Muscle of leg (tissue), 11 donors: ENCODE results near the gene DDAH2. TPM values are rescaled to one million over a fixed set of nuclear protein-coding genes. Genes with fewer than 3 reads are reported as not detected.

Experiments used
- DNase-seq: peaks from one replicate; pipeline ENCODE4 v3.0.0; 2013
- H3K27ac ChIP-seq: one replicate; pipeline ENCODE4 v1.5.1; 2013; ENCODE audit warnings: mild to moderate bottlenecking, low read length, control low read depth
- H3K27me3 ChIP-seq: one replicate; pipeline ENCODE4 v1.6.1; 2013; ENCODE audit warnings: low read length; ENCODE audit not compliant: control insufficient read depth, insufficient read depth
- H3K36me3 ChIP-seq: one replicate; pipeline ENCODE4 v1.6.1; 2013; ENCODE audit warnings: low read length; ENCODE audit not compliant: control insufficient read depth, insufficient read depth
- H3K4me1 ChIP-seq: one replicate; pipeline ENCODE4 v1.6.1; 2013; ENCODE audit warnings: low read length; ENCODE audit not compliant: control insufficient read depth, insufficient read depth
- H3K4me3 ChIP-seq: one replicate; pipeline ENCODE4 v1.5.1; 2013; ENCODE audit warnings: low read length, control low read depth
- H3K9me3 ChIP-seq: replicated peaks from 2 replicates; pipeline ENCODE4 v1.6.1; 2013; ENCODE audit warnings: low read depth, low read length; ENCODE audit not compliant: control insufficient read depth
- WGBS: methylation state at CpG from one replicate; pipeline ENCODE4 v1.1.5; 2013; ENCODE audit warnings: missing lambda C conversion rate; ENCODE audit not compliant: insufficient coverage; 5-methylcytosine and 5-hydroxymethylcytosine counted together
- polyA plus RNA-seq, 8 donors: library from polyadenylated mRNA; unstranded; fragments of 120-200 nt; gene quantifications; one replicate each; pipeline versions ENCODE4 v1.2.1 to v1.2.3, GENCODE V29; 2013; ENCODE audit warnings: inconsistent platforms in 1 of 8, low replicate concordance in 1 of 8; ENCODE audit not compliant: insufficient read length in 8 of 8, insufficient read depth in 1 of 8
- total RNA-seq: library from RNA; stranded (reverse); fragments of 120-200 nt; gene quantifications from one replicate; pipeline ENCODE4 v1.2.4, GENCODE V29; 2013

The DDAH2 gene
- total and polyA plus RNA-seq, 9 donors: 101 to 147 (median 133) TPM

GRCh38 chr6:31741815-31742214 is 12.7 kb upstream of the DDAH2 start:
- WGBS: 86% methylated on average over 1 of the region's 2 CpGs
- DNase-seq: no peak
- H3K9me3 ChIP-seq: no peaks in the 10 kb centered on the region

DNA sequence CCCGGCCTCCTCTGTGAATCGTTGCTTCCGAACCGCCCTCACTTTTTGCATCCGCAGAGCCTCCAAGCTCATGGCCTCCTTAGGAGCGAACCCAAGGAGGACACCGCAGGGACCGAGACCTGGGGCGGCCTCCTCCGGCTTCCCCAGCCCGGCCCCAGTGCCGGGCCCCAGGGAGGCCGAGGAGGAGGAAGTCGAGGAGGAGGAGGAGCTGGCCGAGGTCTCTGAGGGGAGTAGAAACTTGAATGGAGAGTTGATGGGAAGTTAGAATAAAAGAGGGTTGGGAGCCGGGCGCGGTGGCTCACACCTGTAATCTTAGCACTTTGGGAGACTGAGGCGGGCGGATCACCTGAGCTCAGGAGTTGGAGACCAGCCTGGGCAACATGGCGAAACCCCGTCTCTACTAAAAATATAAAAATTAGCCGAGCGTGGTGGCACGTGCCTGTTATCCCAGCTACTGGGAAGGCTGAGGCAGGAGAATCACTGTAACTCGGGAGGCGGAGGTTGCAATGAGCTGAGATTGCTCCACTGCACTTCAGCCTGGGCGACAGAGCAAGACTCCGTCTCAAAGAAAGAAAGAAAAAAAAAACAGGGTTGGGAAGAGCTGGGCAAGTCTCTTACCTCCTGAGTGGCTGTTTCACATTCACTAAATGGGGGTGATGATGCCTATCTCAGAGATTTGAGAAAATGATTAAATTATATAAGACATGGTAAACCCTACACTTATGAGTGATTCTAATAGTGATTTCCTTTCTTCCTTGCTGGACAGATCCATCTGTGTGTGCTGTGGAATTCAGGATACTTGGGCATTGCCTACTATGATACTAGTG is 11.5 kb upstream of the DDAH2 start:
- Histone ChIP-seq H3K4me1 (peaks cover 36% of the 10 kb centered on the region), H3K4me3 (peak overlapping the region; percentile 96), H3K36me3 (peaks cover 26% of the 10 kb centered on the region), H3K27me3 (no peaks in the 10 kb centered on the region), H3K27ac (peak overlapping the region; percentile 84), H3K9me3 (no peaks in the 10 kb centered on the region)
- WGBS: 32% methylated on average over 8 of the region's 29 CpGs
- DNase-seq: peak; percentile 44

More at GRCh38 chr6:31741815-31742214, 12.7 kb upstream of the DDAH2 start:
- no peak overlapping the region for H3K27ac ChIP-seq
- peaks cover 26% of the 10 kb centered on the region for H3K36me3 ChIP-seq
- H3K27me3 ChIP-seq: no peaks in the 10 kb centered on the region
- peaks cover 32% of the 10 kb centered on the region for H3K4me1 ChIP-seq
- H3K4me3 ChIP-seq: no peak overlapping the region

GRCh38 chr6:31739639-31740396 is 10.7 kb upstream of the DDAH2 start, which contains the start of gene MSH5:
MSH5 (plus strand) TSS chr6:31740005; CDS start chr6:31740467, 462 bp downstream.
- Histone ChIP-seq H3K36me3 (peaks cover 26% of the 10 kb centered on the region), H3K27me3 (no peaks in the 10 kb centered on the region), H3K9me3 (no peaks in the 10 kb centered on the region), H3K4me1 (peaks cover 40% of the 10 kb centered on the region), H3K27ac (peak within 1 kb of the TSS; percentile 97), H3K4me3 (peak within 1 kb of the TSS; percentile 96)
- WGBS: under 1% methylated on average over 56 of the region's 58 CpGs
- peak; percentile 100 for DNase-seq

DNA sequence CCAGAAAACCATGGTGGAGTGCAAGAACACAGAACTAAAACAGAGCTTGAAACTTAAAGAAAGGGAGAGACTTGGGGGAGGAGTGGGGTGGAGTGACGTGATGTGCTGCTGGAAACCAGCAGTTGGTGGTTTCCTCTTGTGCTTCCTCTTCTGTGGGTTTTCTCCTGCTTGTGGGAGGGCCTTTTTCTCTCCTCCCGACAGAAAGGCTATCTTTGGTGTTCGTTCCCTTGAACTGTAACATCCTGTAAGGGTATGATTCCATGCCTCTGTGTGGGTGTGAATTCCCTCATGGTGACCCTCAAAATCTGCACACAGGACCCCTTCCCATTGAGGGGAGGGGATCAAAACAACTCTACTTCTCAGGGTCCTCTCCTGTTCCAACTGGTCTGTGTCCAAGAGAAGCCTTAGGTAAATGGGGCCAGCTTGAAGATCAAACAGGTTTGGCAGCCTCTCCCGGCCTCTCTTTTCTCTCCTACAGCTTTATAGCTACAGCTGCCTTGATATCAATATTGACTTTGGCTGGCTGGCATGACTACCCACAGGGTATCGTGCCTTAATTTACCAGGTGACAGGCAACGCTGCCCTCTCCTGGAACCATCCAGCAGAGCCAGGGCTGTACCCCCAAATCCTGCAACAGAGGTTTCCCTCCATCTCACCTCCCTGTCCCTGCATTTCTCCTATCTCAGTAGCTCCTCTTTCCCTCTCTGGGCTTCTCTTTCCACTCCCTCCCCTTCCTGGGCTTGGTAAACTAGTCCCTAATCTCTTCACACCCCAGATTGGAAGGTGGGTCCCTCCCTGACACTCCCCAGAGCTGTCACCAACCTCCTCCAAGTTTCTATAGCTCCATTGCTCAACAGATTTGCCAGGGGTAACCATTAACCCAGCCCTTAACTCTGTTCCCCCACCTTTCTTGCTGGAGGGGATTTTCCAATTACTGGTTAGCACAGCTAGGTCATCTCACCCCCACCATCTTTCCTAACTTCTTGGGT is 9.2 kb upstream of the DDAH2 start:
- WGBS: 34% methylated on average over 4 of the region's 6 CpGs
- no peak overlapping the region for H3K4me3 ChIP-seq

DNA sequence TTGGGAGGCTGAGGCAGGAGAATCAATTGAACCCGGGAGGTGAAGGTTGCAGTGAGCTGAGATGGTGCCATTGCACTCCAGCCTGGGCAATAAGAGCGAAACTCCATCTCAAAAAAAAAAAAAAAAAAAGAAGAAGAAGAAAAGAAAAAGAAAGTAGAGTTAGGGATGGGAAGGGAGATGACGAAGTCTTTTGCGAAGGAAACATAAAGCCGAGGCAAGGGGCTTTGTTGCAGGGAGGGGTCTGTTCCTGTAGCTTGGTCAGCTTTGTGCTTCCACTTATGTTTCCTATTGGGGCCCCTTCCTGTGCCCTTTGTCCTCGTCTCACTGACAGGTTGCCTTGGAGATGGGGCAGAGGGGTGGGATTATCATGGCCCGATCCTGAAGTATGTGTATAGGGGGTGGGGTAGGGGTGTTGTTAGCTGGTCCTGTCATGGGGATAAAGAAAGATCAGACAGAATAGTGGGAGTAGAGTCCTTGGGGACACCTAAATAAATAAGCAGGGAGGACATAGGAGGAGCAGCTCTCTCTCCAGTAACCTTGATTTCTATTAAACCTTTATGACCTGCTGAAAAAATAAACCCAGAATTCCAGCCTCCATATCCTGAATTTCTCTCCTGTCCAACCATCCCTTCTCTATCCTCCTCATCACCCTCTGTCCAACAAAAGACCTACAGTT is 8.4 kb upstream of the DDAH2 start:
- Histone ChIP-seq H3K36me3 (peaks cover 35% of the 10 kb centered on the region), H3K27ac (peak overlapping the region; percentile 97), H3K4me1 (peaks cover 49% of the 10 kb centered on the region), H3K27me3 (no peaks in the 10 kb centered on the region), H3K4me3 (no peak overlapping the region), H3K9me3 (no peaks in the 10 kb centered on the region)
- DNase-seq: peak; percentile 77
- 61% methylated on average over 5 of the region's 7 CpGs for WGBS

More for the DNA sequence above, 9.2 kb upstream of the DDAH2 start:
- peak overlapping the region; percentile 97 for H3K27ac ChIP-seq
- no peaks in the 10 kb centered on the region for H3K9me3 ChIP-seq
- DNase-seq: peak; percentile 90
- peaks cover 35% of the 10 kb centered on the region for H3K36me3 ChIP-seq
- peaks cover 49% of the 10 kb centered on the region for H3K4me1 ChIP-seq
- no peaks in the 10 kb centered on the region for H3K27me3 ChIP-seq

DNA sequence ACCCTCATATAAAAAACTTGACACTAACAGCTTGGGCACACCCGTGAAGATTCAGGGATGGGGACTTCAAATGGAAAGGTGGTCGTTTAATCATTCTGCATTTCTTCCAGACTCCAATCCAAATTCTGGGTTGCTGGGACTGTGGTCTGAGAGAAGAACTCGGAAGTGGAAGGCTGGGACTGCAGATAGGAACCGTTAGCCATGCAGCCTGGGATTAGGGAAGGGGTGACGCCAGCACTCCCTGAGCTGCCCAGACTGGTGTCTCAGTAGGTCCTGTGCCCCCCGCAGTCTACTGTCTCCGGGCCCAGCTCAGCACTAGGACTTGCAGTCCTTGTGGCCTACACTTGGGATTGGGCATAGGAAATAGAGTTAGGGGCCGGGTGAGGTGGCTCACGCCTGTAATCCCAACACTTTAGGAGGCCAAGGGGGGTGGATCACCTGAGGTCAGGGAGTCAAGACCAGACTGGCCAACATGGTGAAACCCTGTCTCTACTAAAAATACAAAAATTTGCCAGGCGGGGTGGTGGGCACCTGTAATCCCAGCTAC is 7.7 kb upstream of the DDAH2 start:
- WGBS: 35% methylated on average over 7 of the region's 10 CpGs
- H3K36me3 ChIP-seq: peaks cover 36% of the 10 kb centered on the region
- H3K4me1 ChIP-seq: peaks cover 49% of the 10 kb centered on the region
- no peak for DNase-seq
- peak overlapping the region; percentile 97 for H3K27ac ChIP-seq
- no peaks in the 10 kb centered on the region for H3K9me3 ChIP-seq
- H3K4me3 ChIP-seq: peak overlapping the region; percentile 75
- no peaks in the 10 kb centered on the region for H3K27me3 ChIP-seq

- Histone ChIP-seq H3K4me1 (peaks cover 49% of the 10 kb centered on the region), H3K27me3 (no peaks in the 10 kb centered on the region), H3K4me3 (peak within 1 kb of the TSS; percentile 75), H3K9me3 (no peaks in the 10 kb centered on the region), H3K27ac (peak within 1 kb of the TSS; percentile 97), H3K36me3 (peaks cover 36% of the 10 kb centered on the region)
- DNase-seq: peak; percentile 95
- 0% methylated on average over 4 of the region's 24 CpGs for WGBS
Observed at GRCh38 chr6:31736021-31736767, 7.1 kb upstream of the DDAH2 start, which contains the start of gene CLIC1. CLIC1 (minus strand) TSS chr6:31736530; CDS start chr6:31736300, 230 bp downstream.

GRCh38 chr6:31734821-31735406 is 5.8 kb upstream of the DDAH2 start:
- WGBS: 4% methylated on average over 9 of the region's 18 CpGs

More at GRCh38 chr6:31734821-31735406, 5.8 kb upstream of the DDAH2 start:
- Histone ChIP-seq H3K27me3 (no peaks in the 10 kb centered on the region), H3K4me1 (peaks cover 48% of the 10 kb centered on the region), H3K36me3 (peaks cover 42% of the 10 kb centered on the region), H3K4me3 (peak overlapping the region; percentile 75), H3K27ac (peak overlapping the region; percentile 97), H3K9me3 (no peaks in the 10 kb centered on the region)
- peak; percentile 74 for DNase-seq
